PC-9 (cell line): ENCODE results near the gene TMEM51. TPM values are rescaled to one million over a fixed set of nuclear protein-coding genes. Genes with fewer than 3 reads are reported as not detected.

Experiments
- BruUV-seq: library from RNA; stranded (reverse); fragments of 400-500 nt; replicated peaks from 2 replicates; lab custom pipeline; 2021; lab: Mats Ljungman, UMichigan
- CTCF ChIA-PET: fragments of 300-600 bp; sonication (Branson Sonifier 250); formaldehyde crosslinking; loops from one replicate; lab custom pipeline; 2022; ENCODE audit warnings: antibody characterized with exemption; lab: Charles Lee
- POLR2A ChIA-PET: fragments of 300-600 bp; sonication (Branson Sonifier 250); formaldehyde crosslinking; loops from one replicate; lab custom pipeline; 2022; ENCODE audit warnings: antibody characterized with exemption; ENCODE audit not compliant: unreplicated experiment; lab: Charles Lee
- DNase-seq, 2 experiments: peaks; one replicate each; pipeline versions ENCODE4 v3.0.0 to v3.0.0-alpha.2; 2015 to 2022; ENCODE audit warnings: mixed read lengths in 1 of 2
- H2AFZ ChIP-seq: fragments of 200-600 bp; sonication (generic); 2 replicates; pipeline ENCODE4 v1.8.1; 2017; ENCODE audit warnings: antibody characterized with exemption
- H3F3A ChIP-seq: fragments of 200-600 bp; sonication (generic); 2 replicates; pipeline ENCODE4 v1.8.1; 2017; ENCODE audit warnings: antibody characterized with exemption, mild to moderate bottlenecking, low read depth; ENCODE audit not compliant: insufficient read depth
- H3K27ac ChIP-seq: fragments of 200-600 bp; sonication (generic); 2 replicates; pipeline ENCODE4 v1.6.1; 2016; ENCODE audit warnings: mixed run types
- H3K27me3 ChIP-seq: fragments of 200-600 bp; sonication (generic); 2 replicates; pipeline ENCODE4 v1.6.1; 2016; ENCODE audit warnings: low read depth, mixed run types; ENCODE audit not compliant: insufficient read depth
- H3K36me3 ChIP-seq: fragments of 200-600 bp; sonication (generic); 2 replicates; pipeline ENCODE4 v1.6.1; 2016; ENCODE audit warnings: low read depth, mixed run types
- H3K4me1 ChIP-seq: fragments of 200-600 bp; sonication (generic); replicated peaks from 2 replicates; pipeline ENCODE4 v1.6.1; 2016; ENCODE audit warnings: mixed run types; ENCODE audit not compliant: insufficient read depth
- H3K4me2 ChIP-seq: fragments of 200-600 bp; sonication (generic); 2 replicates; pipeline ENCODE4 v1.6.1; 2017; ENCODE audit warnings: mixed run types
- H3K4me3 ChIP-seq: fragments of 200-600 bp; sonication (generic); 2 replicates; pipeline ENCODE4 v1.6.1; 2016; ENCODE audit warnings: mixed run types
- H3K79me2 ChIP-seq: fragments of 200-600 bp; sonication (generic); 2 replicates; pipeline ENCODE4 v1.6.1; 2017; ENCODE audit warnings: low read depth, mixed run types
- H3K9me2 ChIP-seq: fragments of 200-600 bp; sonication (generic); 2 replicates; pipeline ENCODE4 v1.8.1; 2017; ENCODE audit warnings: mild to moderate bottlenecking; ENCODE audit not compliant: insufficient read depth
- H3K9me3 ChIP-seq: fragments of 200-600 bp; sonication (generic); 2 replicates; pipeline ENCODE4 v1.8.1; 2016; ENCODE audit warnings: low read depth; ENCODE audit not compliant: insufficient read depth
- H4K20me1 ChIP-seq: fragments of 200-600 bp; sonication (generic); 2 replicates; pipeline ENCODE4 v1.8.1; 2017; ENCODE audit not compliant: insufficient read depth
- EZH2 ChIP-seq: fragments of 200-600 bp; sonication (generic); IDR thresholded peaks from 2 replicates; pipeline ENCODE4 v1.8.0; 2017; ENCODE audit warnings: antibody characterized with exemption, low read depth
- intact Hi-C: fragments of 100-400 bp; cut with micrococcal nuclease; formaldehyde crosslinking; loops from one replicate; pipeline ENCODE4 v1.10.0; 2022; ENCODE audit not compliant: unreplicated experiment
- total RNA-seq: library from RNA; stranded (reverse); gene quantifications from 2 replicates; pipeline ENCODE4 v1.2.3, GENCODE V29; 2021
- TF ChIP-seq, protein P1 (sequence below): fragments of 200-600 bp; sonication (generic); conservative IDR thresholded peaks from 2 replicates; pipeline ENCODE4 v1.6.1; 2017; ENCODE audit warnings: mixed run types, antibody characterized with exemption, mild to moderate bottlenecking, moderate library complexity

TMEM51 gene
- total RNA-seq, 1 experiment from 2014 or later: 11.7 TPM

DNA sequence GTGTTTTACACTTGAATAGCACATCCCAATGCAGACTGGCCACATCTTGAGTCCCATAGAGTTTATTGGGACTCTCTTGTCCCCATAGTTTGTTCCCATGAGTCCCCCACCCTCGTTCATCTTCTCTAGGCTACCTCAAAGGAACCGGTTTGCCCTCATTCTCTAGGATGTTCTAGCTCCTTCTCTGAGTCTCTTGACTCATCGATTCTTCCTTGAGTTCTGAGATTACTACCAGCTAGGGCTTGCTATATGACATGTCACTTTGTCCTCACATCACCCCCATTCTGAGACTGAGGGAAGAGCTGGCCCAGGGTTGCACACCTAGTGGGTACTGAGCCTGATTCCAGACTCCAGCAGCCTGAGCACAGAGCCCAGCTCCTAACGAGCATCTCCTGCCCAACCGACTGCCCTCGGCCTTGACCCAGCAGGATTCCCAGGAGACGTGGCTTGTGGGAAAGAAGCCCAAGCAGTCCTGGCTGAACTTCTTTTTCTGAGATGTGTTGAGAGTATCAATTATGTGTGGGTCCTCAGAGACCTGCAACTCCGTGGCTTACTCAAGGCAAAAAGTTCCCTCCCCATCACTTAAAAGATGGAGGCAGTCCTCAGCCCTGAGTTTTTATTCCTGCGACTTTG, 42.0 kb downstream of the TMEM51 start:
- ChIA-PET POLR2A (no interaction called here), CTCF (interaction anchor here (0.6 to 0.7 kb wide), 3 partner anchors 11 to 584 kb away, joined by 3 read pairs; no protein-coding TSS in a partner anchor)
- Histone ChIP-seq H4K20me1 (no peaks in the 10 kb centered on the region), H3K79me2 (no peaks in the 10 kb centered on the region), H3K27ac (no peak overlapping the region), H3K36me3 (no peaks in the 10 kb centered on the region), H3K9me3 (no peaks in the 10 kb centered on the region), H3K4me2 (no peak overlapping the region), H3F3A (peaks cover 9% of the 10 kb centered on the region; the same call in 1 of the 2 replicates), H2AFZ (no peak overlapping the region), H3K4me1 (peaks cover 9% of the 10 kb centered on the region), H3K27me3 (no peaks in the 10 kb centered on the region), H3K4me3 (no peak overlapping the region), H3K9me2 (no peaks in the 10 kb centered on the region)
- TF ChIP-seq, protein P1, sequence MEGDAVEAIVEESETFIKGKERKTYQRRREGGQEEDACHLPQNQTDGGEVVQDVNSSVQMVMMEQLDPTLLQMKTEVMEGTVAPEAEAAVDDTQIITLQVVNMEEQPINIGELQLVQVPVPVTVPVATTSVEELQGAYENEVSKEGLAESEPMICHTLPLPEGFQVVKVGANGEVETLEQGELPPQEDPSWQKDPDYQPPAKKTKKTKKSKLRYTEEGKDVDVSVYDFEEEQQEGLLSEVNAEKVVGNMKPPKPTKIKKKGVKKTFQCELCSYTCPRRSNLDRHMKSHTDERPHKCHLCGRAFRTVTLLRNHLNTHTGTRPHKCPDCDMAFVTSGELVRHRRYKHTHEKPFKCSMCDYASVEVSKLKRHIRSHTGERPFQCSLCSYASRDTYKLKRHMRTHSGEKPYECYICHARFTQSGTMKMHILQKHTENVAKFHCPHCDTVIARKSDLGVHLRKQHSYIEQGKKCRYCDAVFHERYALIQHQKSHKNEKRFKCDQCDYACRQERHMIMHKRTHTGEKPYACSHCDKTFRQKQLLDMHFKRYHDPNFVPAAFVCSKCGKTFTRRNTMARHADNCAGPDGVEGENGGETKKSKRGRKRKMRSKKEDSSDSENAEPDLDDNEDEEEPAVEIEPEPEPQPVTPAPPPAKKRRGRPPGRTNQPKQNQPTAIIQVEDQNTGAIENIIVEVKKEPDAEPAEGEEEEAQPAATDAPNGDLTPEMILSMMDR: no peak
- TF ChIP-seq EZH2: no peak
- peak in 1 of 2 experiments; percentile 62 for DNase-seq
- intact Hi-C loops: no loop called here
- BruUV-seq: no TSS peak

DNA sequence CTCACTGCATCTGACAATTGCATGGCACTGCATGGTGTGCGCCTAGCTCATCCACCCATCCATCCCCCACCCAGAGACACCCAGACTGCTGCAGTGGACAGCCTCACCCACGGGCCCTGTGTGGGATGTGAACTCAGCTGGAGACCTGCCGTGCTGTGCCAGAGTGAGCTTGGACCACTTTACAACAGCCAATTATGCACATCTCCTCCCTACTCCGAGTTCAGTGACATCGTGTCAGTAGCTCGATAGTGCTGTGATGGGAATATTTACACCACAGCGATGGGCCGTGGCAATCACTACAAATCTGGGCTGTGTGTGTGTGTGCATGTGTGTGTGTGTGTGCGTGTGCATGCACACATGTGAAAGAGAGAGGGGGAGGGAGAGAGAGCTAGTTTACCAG, 42.5 kb downstream of the TMEM51 start:
- ChIA-PET CTCF (interaction anchor here (0.6 to 0.7 kb wide), 3 partner anchors 10 to 584 kb away, joined by 3 to 5 read pairs (median 3); no protein-coding TSS in a partner anchor), POLR2A (no interaction called here)
- BruUV-seq: no TSS peak
- H3K4me2 ChIP-seq: no peak overlapping the region
- no peaks in the 10 kb centered on the region for H4K20me1 ChIP-seq
- H2AFZ ChIP-seq: no peak overlapping the region
- no peaks in the 10 kb centered on the region for H3K79me2 ChIP-seq
- no peaks in the 10 kb centered on the region for H3K36me3 ChIP-seq
- peaks cover 12% of the 10 kb centered on the region; the same call in 1 of the 2 replicates for H3F3A ChIP-seq
- H3K4me3 ChIP-seq: no peak overlapping the region
- peaks cover 12% of the 10 kb centered on the region for H3K4me1 ChIP-seq
- DNase-seq: no peak
- H3K27ac ChIP-seq: no peak overlapping the region
- intact Hi-C loops: no loop called here
- no peaks in the 10 kb centered on the region for H3K9me3 ChIP-seq
- H3K27me3 ChIP-seq: no peaks in the 10 kb centered on the region
- H3K9me2 ChIP-seq: no peaks in the 10 kb centered on the region
- TF ChIP-seq, protein P1: no peak
- no peak for TF ChIP-seq EZH2

DNA sequence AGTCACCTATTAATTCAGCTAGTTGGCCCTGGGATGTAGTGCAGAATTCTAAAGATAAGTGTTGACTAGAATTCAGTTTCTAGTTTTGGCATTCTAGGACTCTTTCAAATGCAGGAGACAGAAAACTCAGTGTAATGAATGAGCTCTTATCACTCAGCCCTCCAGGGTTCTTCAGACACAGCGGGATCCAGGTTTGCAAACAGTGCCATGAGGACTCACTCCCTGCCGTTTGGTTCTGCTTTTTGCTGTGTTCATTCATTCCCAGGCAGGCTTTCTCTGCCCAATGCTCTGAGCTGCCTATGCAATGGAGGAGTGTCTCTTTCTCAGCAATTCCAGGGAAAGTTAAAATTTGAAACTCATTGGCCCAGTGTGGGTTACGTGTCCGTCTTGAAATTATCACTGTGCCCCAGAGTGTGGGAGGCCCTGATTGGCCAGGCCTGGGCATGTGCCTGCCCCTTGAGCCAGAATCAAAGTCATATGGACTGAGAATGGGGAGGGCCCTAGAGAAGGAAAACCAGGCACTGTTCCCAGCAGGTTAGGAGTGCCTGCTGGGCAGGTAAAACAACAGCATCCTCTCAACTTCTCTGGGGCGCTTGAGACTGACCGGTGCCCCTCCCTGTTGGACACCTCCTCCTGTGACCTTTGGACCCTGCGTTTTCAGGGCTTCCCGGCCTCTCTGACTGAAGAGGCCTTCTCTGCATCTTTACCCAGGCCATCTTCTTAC, 43.4 kb downstream of the TMEM51 start:
- Histone ChIP-seq H3K4me1 (peaks cover 21% of the 10 kb centered on the region), H3K9me3 (no peaks in the 10 kb centered on the region), H3K27me3 (no peaks in the 10 kb centered on the region), H3K27ac (no peak overlapping the region), H2AFZ (no peak overlapping the region), H3K4me2 (no peak overlapping the region), H3F3A (peaks cover 12% of the 10 kb centered on the region; the same call in 1 of the 2 replicates), H3K79me2 (0 out of 2 replicates have a peak, but pooled peaks cover 6% of the 10 kb centered on the region), H4K20me1 (no peaks in the 10 kb centered on the region), H3K36me3 (no peaks in the 10 kb centered on the region), H3K9me2 (no peaks in the 10 kb centered on the region), H3K4me3 (no peak overlapping the region)
- DNase-seq: peak in 1 of 2 experiments; percentile 26
- ChIA-PET POLR2A (no interaction called here), CTCF (interaction anchor here (0.6 kb wide), 1 partner anchor 51 kb away, joined by 5 read pairs; no protein-coding TSS in a partner anchor)
- no peak for TF ChIP-seq EZH2
- TF ChIP-seq, protein P1: no peak
- intact Hi-C loops: no loop called here
- no TSS peak for BruUV-seq
